PC-9 (cell line): ENCODE results near the gene TADA3. TPM values are rescaled to one million over a fixed set of nuclear protein-coding genes. Genes with fewer than 3 reads are reported as not detected.

Experiments
- BruUV-seq: library from RNA; stranded (reverse); fragments of 400-500 nt; replicated peaks from 2 replicates; lab custom pipeline; 2021; lab: Mats Ljungman, UMichigan
- CTCF ChIA-PET: fragments of 300-600 bp; sonication (Branson Sonifier 250); formaldehyde crosslinking; loops from one replicate; lab custom pipeline; 2022; ENCODE audit warnings: antibody characterized with exemption; lab: Charles Lee
- POLR2A ChIA-PET: fragments of 300-600 bp; sonication (Branson Sonifier 250); formaldehyde crosslinking; loops from one replicate; lab custom pipeline; 2022; ENCODE audit warnings: antibody characterized with exemption; ENCODE audit not compliant: unreplicated experiment; lab: Charles Lee
- DNase-seq, 2 experiments: peaks; one replicate each; pipeline versions ENCODE4 v3.0.0 to v3.0.0-alpha.2; 2015 to 2022; ENCODE audit warnings: mixed read lengths in 1 of 2
- H2AFZ ChIP-seq: fragments of 200-600 bp; sonication (generic); 2 replicates; pipeline ENCODE4 v1.8.1; 2017; ENCODE audit warnings: antibody characterized with exemption
- H3F3A ChIP-seq: fragments of 200-600 bp; sonication (generic); 2 replicates; pipeline ENCODE4 v1.8.1; 2017; ENCODE audit warnings: antibody characterized with exemption, mild to moderate bottlenecking, low read depth; ENCODE audit not compliant: insufficient read depth
- H3K27ac ChIP-seq: fragments of 200-600 bp; sonication (generic); 2 replicates; pipeline ENCODE4 v1.6.1; 2016; ENCODE audit warnings: mixed run types
- H3K27me3 ChIP-seq: fragments of 200-600 bp; sonication (generic); 2 replicates; pipeline ENCODE4 v1.6.1; 2016; ENCODE audit warnings: low read depth, mixed run types; ENCODE audit not compliant: insufficient read depth
- H3K36me3 ChIP-seq: fragments of 200-600 bp; sonication (generic); 2 replicates; pipeline ENCODE4 v1.6.1; 2016; ENCODE audit warnings: low read depth, mixed run types
- H3K4me1 ChIP-seq: fragments of 200-600 bp; sonication (generic); replicated peaks from 2 replicates; pipeline ENCODE4 v1.6.1; 2016; ENCODE audit warnings: mixed run types; ENCODE audit not compliant: insufficient read depth
- H3K4me2 ChIP-seq: fragments of 200-600 bp; sonication (generic); 2 replicates; pipeline ENCODE4 v1.6.1; 2017; ENCODE audit warnings: mixed run types
- H3K4me3 ChIP-seq: fragments of 200-600 bp; sonication (generic); 2 replicates; pipeline ENCODE4 v1.6.1; 2016; ENCODE audit warnings: mixed run types
- H3K79me2 ChIP-seq: fragments of 200-600 bp; sonication (generic); 2 replicates; pipeline ENCODE4 v1.6.1; 2017; ENCODE audit warnings: low read depth, mixed run types
- H3K9me2 ChIP-seq: fragments of 200-600 bp; sonication (generic); 2 replicates; pipeline ENCODE4 v1.8.1; 2017; ENCODE audit warnings: mild to moderate bottlenecking; ENCODE audit not compliant: insufficient read depth
- H3K9me3 ChIP-seq: fragments of 200-600 bp; sonication (generic); 2 replicates; pipeline ENCODE4 v1.8.1; 2016; ENCODE audit warnings: low read depth; ENCODE audit not compliant: insufficient read depth
- H4K20me1 ChIP-seq: fragments of 200-600 bp; sonication (generic); 2 replicates; pipeline ENCODE4 v1.8.1; 2017; ENCODE audit not compliant: insufficient read depth
- EZH2 ChIP-seq: fragments of 200-600 bp; sonication (generic); IDR thresholded peaks from 2 replicates; pipeline ENCODE4 v1.8.0; 2017; ENCODE audit warnings: antibody characterized with exemption, low read depth
- intact Hi-C: fragments of 100-400 bp; cut with micrococcal nuclease; formaldehyde crosslinking; loops from one replicate; pipeline ENCODE4 v1.10.0; 2022; ENCODE audit not compliant: unreplicated experiment
- total RNA-seq: library from RNA; stranded (reverse); gene quantifications from 2 replicates; pipeline ENCODE4 v1.2.3, GENCODE V29; 2021
- TF ChIP-seq, protein P1 (sequence below): fragments of 200-600 bp; sonication (generic); conservative IDR thresholded peaks from 2 replicates; pipeline ENCODE4 v1.6.1; 2017; ENCODE audit warnings: mixed run types, antibody characterized with exemption, mild to moderate bottlenecking, moderate library complexity

The TADA3 gene
- total RNA-seq, 1 experiment from 2014 or later = 72.4 TPM

DNA sequence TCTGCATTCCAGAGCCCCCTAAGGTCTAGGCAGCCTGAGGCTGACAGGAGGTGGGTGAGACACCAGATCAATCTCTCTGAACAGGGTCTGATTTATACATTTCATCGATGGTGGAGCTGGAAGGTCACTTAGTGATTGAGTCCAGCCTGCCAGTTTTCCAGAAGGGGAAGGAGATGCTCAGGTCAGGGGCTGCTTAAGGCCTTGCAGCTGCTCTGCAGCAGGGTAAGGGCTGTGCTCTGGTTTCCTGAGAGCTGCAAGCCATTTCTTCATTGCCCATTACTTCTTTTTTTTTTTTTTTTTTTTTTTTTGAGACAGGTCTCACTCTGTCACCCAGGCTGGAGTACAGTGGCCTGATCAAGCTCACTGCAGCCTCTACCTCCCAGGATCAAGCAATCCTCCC lies 10.7 kb downstream of the TADA3 start:
- Histone ChIP-seq H2AFZ (no peak overlapping the region), H3F3A (0 out of 2 replicates have a peak, but pooled peaks cover 3% of the 10 kb centered on the region), H3K27ac (no peak overlapping the region), H3K4me1 (no peaks in the 10 kb centered on the region), H3K9me3 (no peaks in the 10 kb centered on the region), H4K20me1 (no peaks in the 10 kb centered on the region), H3K27me3 (no peaks in the 10 kb centered on the region), H3K36me3 (peaks cover 2% of the 10 kb centered on the region), H3K4me3 (no peak overlapping the region), H3K4me2 (no peak overlapping the region), H3K79me2 (no peaks in the 10 kb centered on the region), H3K9me2 (no peaks in the 10 kb centered on the region)
- TF ChIP-seq EZH2 = no peak
- TF ChIP-seq, protein P1, sequence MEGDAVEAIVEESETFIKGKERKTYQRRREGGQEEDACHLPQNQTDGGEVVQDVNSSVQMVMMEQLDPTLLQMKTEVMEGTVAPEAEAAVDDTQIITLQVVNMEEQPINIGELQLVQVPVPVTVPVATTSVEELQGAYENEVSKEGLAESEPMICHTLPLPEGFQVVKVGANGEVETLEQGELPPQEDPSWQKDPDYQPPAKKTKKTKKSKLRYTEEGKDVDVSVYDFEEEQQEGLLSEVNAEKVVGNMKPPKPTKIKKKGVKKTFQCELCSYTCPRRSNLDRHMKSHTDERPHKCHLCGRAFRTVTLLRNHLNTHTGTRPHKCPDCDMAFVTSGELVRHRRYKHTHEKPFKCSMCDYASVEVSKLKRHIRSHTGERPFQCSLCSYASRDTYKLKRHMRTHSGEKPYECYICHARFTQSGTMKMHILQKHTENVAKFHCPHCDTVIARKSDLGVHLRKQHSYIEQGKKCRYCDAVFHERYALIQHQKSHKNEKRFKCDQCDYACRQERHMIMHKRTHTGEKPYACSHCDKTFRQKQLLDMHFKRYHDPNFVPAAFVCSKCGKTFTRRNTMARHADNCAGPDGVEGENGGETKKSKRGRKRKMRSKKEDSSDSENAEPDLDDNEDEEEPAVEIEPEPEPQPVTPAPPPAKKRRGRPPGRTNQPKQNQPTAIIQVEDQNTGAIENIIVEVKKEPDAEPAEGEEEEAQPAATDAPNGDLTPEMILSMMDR = no peak
- POLR2A ChIA-PET = interaction anchor here (0.5 to 0.7 kb wide), 2 partner anchors 9 to 152 kb away, joined by 3 to 9 read pairs; partner anchors contain the start of gene CRELD1
- intact Hi-C loops = no loop called here
- CTCF ChIA-PET = no interaction called here
- no peak for DNase-seq
- no TSS peak for BruUV-seq

DNA sequence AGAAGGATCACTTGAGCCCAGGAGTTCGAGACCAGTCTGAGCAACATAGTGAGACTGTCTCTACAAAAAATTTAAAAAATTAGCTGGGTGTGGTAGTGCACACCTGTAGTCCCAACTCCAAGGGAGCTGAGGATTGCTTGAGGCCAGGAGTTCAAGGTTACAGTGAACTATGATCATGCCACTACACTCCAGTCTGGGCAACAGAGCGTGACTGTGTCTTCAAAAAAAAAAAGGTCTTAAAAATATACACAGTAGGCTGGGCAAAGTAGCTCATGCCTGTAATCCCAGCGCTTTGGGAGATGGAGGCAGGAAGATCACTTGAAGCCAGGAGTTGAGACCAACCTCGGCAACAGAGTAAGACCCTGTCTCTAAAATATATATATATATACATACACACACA lies 11.4 kb downstream of the TADA3 start:
- Histone ChIP-seq H3K9me2 (no peaks in the 10 kb centered on the region), H3K27me3 (no peaks in the 10 kb centered on the region), H3K4me2 (no peak overlapping the region), H3K27ac (no peak overlapping the region), H3K36me3 (no peaks in the 10 kb centered on the region), H3K4me3 (no peak overlapping the region), H3K4me1 (no peaks in the 10 kb centered on the region), H2AFZ (no peak overlapping the region), H3K79me2 (no peaks in the 10 kb centered on the region), H4K20me1 (no peaks in the 10 kb centered on the region; the same call in 1 of the 2 replicates), H3K9me3 (no peaks in the 10 kb centered on the region), H3F3A (0 out of 2 replicates have a peak, but pooled peaks cover 3% of the 10 kb centered on the region)
- ChIA-PET CTCF (no interaction called here), POLR2A (interaction anchor here (0.7 kb wide), 1 partner anchor 23 kb away, joined by 4 read pairs; no protein-coding TSS in a partner anchor)
- no TSS peak for BruUV-seq
- TF ChIP-seq, protein P1 = no peak
- TF ChIP-seq EZH2 = no peak
- no peak for DNase-seq
- intact Hi-C loops = no loop called here

DNA sequence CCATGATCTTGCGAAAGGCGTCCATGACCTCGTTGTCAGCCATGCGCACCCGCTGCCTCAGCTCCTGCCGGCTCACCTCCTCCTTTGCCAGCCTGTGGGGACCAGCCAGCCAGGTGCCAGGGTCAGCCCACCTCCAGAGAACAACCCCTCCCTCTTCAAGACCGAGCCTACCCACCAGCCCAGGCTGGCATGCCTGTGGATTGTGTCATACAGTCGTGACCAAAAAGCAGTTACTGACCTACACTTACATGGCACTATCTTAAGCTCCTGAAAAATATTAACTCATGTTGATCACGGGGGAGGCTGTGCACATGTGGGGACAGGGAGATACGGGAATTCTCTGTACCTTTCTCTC lies 11.8 kb downstream of the TADA3 start:
- H3K4me1 ChIP-seq = no peaks in the 10 kb centered on the region
- intact Hi-C loops = no loop called here
- no peaks in the 10 kb centered on the region for H3K27me3 ChIP-seq
- CTCF ChIA-PET = no interaction called here
- BruUV-seq = no TSS peak
- no peak overlapping the region for H3K4me3 ChIP-seq
- no peak overlapping the region for H3K27ac ChIP-seq
- POLR2A ChIA-PET = interaction anchor here (0.7 kb wide), 1 partner anchor 24 kb away, joined by 4 read pairs; no protein-coding TSS in a partner anchor
- 0 out of 2 replicates have a peak, but pooled peaks cover 3% of the 10 kb centered on the region for H3F3A ChIP-seq
- no peaks in the 10 kb centered on the region for H3K36me3 ChIP-seq
- no peak for TF ChIP-seq EZH2
- TF ChIP-seq, protein P1 = no peak
- H3K79me2 ChIP-seq = no peaks in the 10 kb centered on the region
- H2AFZ ChIP-seq = no peak overlapping the region
- H4K20me1 ChIP-seq = no peaks in the 10 kb centered on the region; the same call in 1 of the 2 replicates
- DNase-seq = no peak
- H3K9me3 ChIP-seq = no peaks in the 10 kb centered on the region
- no peak overlapping the region for H3K4me2 ChIP-seq
- no peaks in the 10 kb centered on the region for H3K9me2 ChIP-seq
